ENCODE results near the gene ZNF117.
"Not testable (repeated sequence)": the region's sequence is repeated elsewhere in the genome, so short reads cannot be mapped to it uniquely, and the experiment has no call there.

GRCh38 chr7:65007036-65007435 is 16.2 kb upstream of the ZNF117 start:
- TF ChIP-seq CTCF (conservative IDR thresholded peaks at IDR 0.05 in 1 of 2, IDR thresholded peaks at IDR 0.05 in 1 of 2; ENCODE audit: low read depth in 1 of 2, low read length in 2 of 2); EZH2 (IDR thresholded peaks at IDR 0.05; ENCODE audit: low read length, missing control alignments): not testable (repeated sequence)
